Left ventricle myocardium inferior (tissue), 1 donor: ENCODE measurements around the gene SDF2L1. TPM values are rescaled to one million over a fixed set of nuclear protein-coding genes. Genes with fewer than 3 reads are reported as not detected.
"Not testable (repeated sequence)": the region's sequence is repeated elsewhere in the genome, so short reads cannot be mapped to it uniquely, and the experiment has no call there.

ENCODE experiments used
- DNase-seq: peaks from one replicate; pipeline ENCODE4 v3.0.0-alpha.2; 2020
- H3K27ac ChIP-seq: fragments of 200-600 bp; replicated peaks from 2 replicates; pipeline ENCODE4 v1.8.0; 2021
- H3K27me3 ChIP-seq: fragments of 200-600 bp; 2 replicates; pipeline ENCODE4 v1.8.0; 2021; ENCODE audit warnings: low read depth
- H3K36me3 ChIP-seq: fragments of 200-600 bp; 2 replicates; pipeline ENCODE4 v1.8.0; 2021
- H3K4me1 ChIP-seq: fragments of 200-600 bp; 2 replicates; pipeline ENCODE4 v1.8.0; 2021
- H3K4me3 ChIP-seq: fragments of 200-600 bp; 2 replicates; pipeline ENCODE4 v1.8.0; 2021; ENCODE audit warnings: mild to moderate bottlenecking, moderate library complexity
- H3K9me3 ChIP-seq: fragments of 200-600 bp; replicated peaks from 2 replicates; pipeline ENCODE4 v1.8.0; 2021
- intact Hi-C: fragments of 100-400 bp; cut with micrococcal nuclease; formaldehyde crosslinking; loops from one replicate; pipeline ENCODE4 v1.11.0; 2022
- total RNA-seq: library from RNA; stranded (reverse); fragmentation: NEBNext Ultra II Directional; extraction: Animal tissue kit (Norgen Biotek cat#: 25700); gene quantifications from one replicate; pipeline ENCODE4 v1.2.1, GENCODE V29; 2021
- TF ChIP-seq, protein P1 (sequence below): fragments of 200-600 bp; IDR thresholded peaks from 2 replicates; pipeline ENCODE4 v1.8.0; 2021; ENCODE audit warnings: antibody characterized with exemption, mild to moderate bottlenecking, borderline replicate concordance
- donor health status: DM: no; HTN: yes; CAD: no; lungs with severe emphysema.

SDF2L1 gene
- total RNA-seq, 1 donor from 2014 or later, result 18.3 TPM

- H3K27me3 ChIP-seq, result no peaks in the 10 kb centered on the region
- H3K9me3 ChIP-seq, result no peaks in the 10 kb centered on the region
- intact Hi-C loops, result no loop called here
- no peak overlapping the region for H3K4me3 ChIP-seq
- no peak for DNase-seq
- H3K36me3 ChIP-seq, result peaks cover 69% of the 10 kb centered on the region
- no peak overlapping the region for H3K27ac ChIP-seq
- H3K4me1 ChIP-seq, result peaks cover 23% of the 10 kb centered on the region
- TF ChIP-seq, protein P1, sequence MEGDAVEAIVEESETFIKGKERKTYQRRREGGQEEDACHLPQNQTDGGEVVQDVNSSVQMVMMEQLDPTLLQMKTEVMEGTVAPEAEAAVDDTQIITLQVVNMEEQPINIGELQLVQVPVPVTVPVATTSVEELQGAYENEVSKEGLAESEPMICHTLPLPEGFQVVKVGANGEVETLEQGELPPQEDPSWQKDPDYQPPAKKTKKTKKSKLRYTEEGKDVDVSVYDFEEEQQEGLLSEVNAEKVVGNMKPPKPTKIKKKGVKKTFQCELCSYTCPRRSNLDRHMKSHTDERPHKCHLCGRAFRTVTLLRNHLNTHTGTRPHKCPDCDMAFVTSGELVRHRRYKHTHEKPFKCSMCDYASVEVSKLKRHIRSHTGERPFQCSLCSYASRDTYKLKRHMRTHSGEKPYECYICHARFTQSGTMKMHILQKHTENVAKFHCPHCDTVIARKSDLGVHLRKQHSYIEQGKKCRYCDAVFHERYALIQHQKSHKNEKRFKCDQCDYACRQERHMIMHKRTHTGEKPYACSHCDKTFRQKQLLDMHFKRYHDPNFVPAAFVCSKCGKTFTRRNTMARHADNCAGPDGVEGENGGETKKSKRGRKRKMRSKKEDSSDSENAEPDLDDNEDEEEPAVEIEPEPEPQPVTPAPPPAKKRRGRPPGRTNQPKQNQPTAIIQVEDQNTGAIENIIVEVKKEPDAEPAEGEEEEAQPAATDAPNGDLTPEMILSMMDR, result no peak
Measured at GRCh38 chr22:21672107-21672629, 30.1 kb downstream of the SDF2L1 start.

GRCh38 chr22:21673534-21674321 lies 31.6 kb downstream of the SDF2L1 start:
- H3K4me1 ChIP-seq, result peaks cover 17% of the 10 kb centered on the region
- DNase-seq, result no peak
- H3K4me3 ChIP-seq, result no peak overlapping the region
- H3K27me3 ChIP-seq, result no peaks in the 10 kb centered on the region
- H3K36me3 ChIP-seq, result peaks cover 69% of the 10 kb centered on the region
- H3K9me3 ChIP-seq, result no peaks in the 10 kb centered on the region
- TF ChIP-seq, protein P1, result no peak
- intact Hi-C loops, result no loop called here
- no peak overlapping the region for H3K27ac ChIP-seq

GRCh38 chr22:21674638-21675245 lies 32.6 kb downstream of the SDF2L1 start:
- Histone ChIP-seq H3K4me1 (peaks cover 17% of the 10 kb centered on the region), H3K27me3 (no peaks in the 10 kb centered on the region), H3K36me3 (peaks cover 62% of the 10 kb centered on the region), H3K4me3 (no peak overlapping the region), H3K27ac (no peak overlapping the region), H3K9me3 (no peaks in the 10 kb centered on the region)
- intact Hi-C loops, result no loop called here
- no peak for DNase-seq
- TF ChIP-seq, protein P1, result no peak

- intact Hi-C loops, result no loop called here
- Histone ChIP-seq H3K9me3 (no peaks in the 10 kb centered on the region), H3K36me3 (peaks cover 54% of the 10 kb centered on the region), H3K4me3 (no peak overlapping the region), H3K27ac (no peak overlapping the region), H3K27me3 (no peaks in the 10 kb centered on the region), H3K4me1 (no peaks in the 10 kb centered on the region)
- DNase-seq, result no peak
- TF ChIP-seq, protein P1, result no peak
Measured at GRCh38 chr22:21677606-21678443, 35.7 kb downstream of the SDF2L1 start.

GRCh38 chr22:21678842-21679241 lies 36.7 kb downstream of the SDF2L1 start:
- H3K4me3 ChIP-seq, H3K27me3 ChIP-seq, DNase-seq, H3K27ac ChIP-seq, H3K9me3 ChIP-seq, intact Hi-C loops, H3K4me1 ChIP-seq: not testable (repeated sequence)
- H3K36me3 ChIP-seq, result peaks cover 54% of the 10 kb centered on the region
